ENCODE measurements around the gene PFKFB3. TPM values are rescaled to one million over a fixed set of nuclear protein-coding genes. Genes with fewer than 3 reads are reported as not detected.
"Not testable (repeated sequence)": the region's sequence is repeated elsewhere in the genome, so short reads cannot be mapped to it uniquely, and the experiment has no call there.

PFKFB3 gene
- polyA plus RNA-seq, 1 donor, result 29.0 TPM

GRCh38 chr10:6176691-6177231 is 26.0 kb upstream of the PFKFB3 start:
- no peak for DNase-seq

- DNase-seq, result no peak
Observed at GRCh38 chr10:6177880-6178281, 24.9 kb upstream of the PFKFB3 start.

- no peak for DNase-seq
Observed at GRCh38 chr10:6178581-6178980, 24.2 kb upstream of the PFKFB3 start.

GRCh38 chr10:6179078-6179477 is 23.7 kb upstream of the PFKFB3 start:
- DNase-seq, result no peak

GRCh38 chr10:6180480-6181110 is 22.1 kb upstream of the PFKFB3 start:
- no peak for DNase-seq

GRCh38 chr10:6181249-6181648 is 21.5 kb upstream of the PFKFB3 start:
- DNase-seq, result no peak

GRCh38 chr10:6182454-6183098 is 20.2 kb upstream of the PFKFB3 start:
- DNase-seq, result no peak

GRCh38 chr10:6185039-6185716 is 17.6 kb upstream of the PFKFB3 start:
- no peak for DNase-seq

- no peak for DNase-seq
Observed at GRCh38 chr10:6186894-6187256, 15.9 kb upstream of the PFKFB3 start.

- DNase-seq, result no peak
Observed at GRCh38 chr10:6187278-6187677, 15.5 kb upstream of the PFKFB3 start.

GRCh38 chr10:6190033-6190432 is 12.7 kb upstream of the PFKFB3 start:
- DNase-seq, result not testable (repeated sequence)

GRCh38 chr10:6191147-6191546 is 11.6 kb upstream of the PFKFB3 start:
- no peak for DNase-seq

- no peak for DNase-seq
Observed at GRCh38 chr10:6191569-6191968, 11.2 kb upstream of the PFKFB3 start.

- DNase-seq, result not testable (repeated sequence)
Observed at GRCh38 chr10:6193342-6193741, 9.4 kb upstream of the PFKFB3 start.

- no peak for DNase-seq
Observed at GRCh38 chr10:6194311-6194710, 8.4 kb upstream of the PFKFB3 start.

- DNase-seq, result no peak
Observed at GRCh38 chr10:6195376-6195775, 7.4 kb upstream of the PFKFB3 start.

- DNase-seq, result no peak
Observed at GRCh38 chr10:6195846-6196245, 6.9 kb upstream of the PFKFB3 start.

- DNase-seq, result not testable (repeated sequence)
Observed at GRCh38 chr10:6196524-6196923, 6.2 kb upstream of the PFKFB3 start.

- no peak for DNase-seq
Observed at GRCh38 chr10:6197321-6197720, 5.4 kb upstream of the PFKFB3 start.

GRCh38 chr10:6198171-6198570 is 4.6 kb upstream of the PFKFB3 start:
- no peak for DNase-seq

GRCh38 chr10:6199131-6199733 is 3.5 kb upstream of the PFKFB3 start:
- no peak for DNase-seq

- no peak for DNase-seq
Observed at GRCh38 chr10:6200440-6200733, 2.3 kb upstream of the PFKFB3 start.
